ENCODE measurements around the gene SMYD3. TPM values are rescaled to one million over a fixed set of nuclear protein-coding genes. Genes with fewer than 3 reads are reported as not detected.

SMYD3 gene
- total and polyA plus RNA-seq, 2 of the 4 experiments (the other 2 are of a cell fraction): 26.5 to 37.6 TPM

DNA sequence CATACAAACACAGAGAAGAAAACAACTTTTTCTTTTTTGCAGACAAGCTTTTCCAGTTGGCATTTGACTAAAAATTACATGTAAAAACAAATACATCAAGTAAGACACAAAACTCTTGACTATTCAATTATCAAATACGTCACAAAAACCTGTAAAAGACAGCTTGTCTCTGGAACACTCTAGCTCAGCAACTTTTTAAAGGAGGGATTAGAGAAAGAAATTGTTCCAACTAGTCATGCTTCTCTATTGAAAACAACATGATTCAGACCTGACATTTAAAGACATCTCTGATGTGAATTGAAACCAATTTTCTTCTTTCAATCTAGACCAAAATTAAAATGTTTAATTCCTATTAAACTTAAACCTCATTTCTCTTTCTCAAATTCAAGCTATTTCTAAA is 30.3 kb downstream of the SMYD3 start:
- no peak overlapping the region for H3K23ac ChIP-seq (ENCODE audit: low read depth, low read length)
- BruUV-seq (replicated peaks): no TSS peak
- intact Hi-C loops (cut with micrococcal nuclease): no loop called here
- no peak overlapping the region for H2BK15ac ChIP-seq (ENCODE audit: low read depth, low read length)
- ChIA-PET POLR2A (ENCODE audit: unreplicated experiment) (no interaction called here), CTCF (interaction anchor here (0.7 kb wide), 1 partner anchor 1324 kb away, joined by 4 read pairs; no protein-coding TSS in a partner anchor)
- no peak overlapping the region for H2BK20ac ChIP-seq (ENCODE audit: low read depth, low read length)
- H3K4me2 ChIP-seq (ENCODE audit: low read depth, low read length): no peak overlapping the region
- in situ Hi-C loops (cut with MboI; ENCODE audit: low sequenced_read_pairs): no loop called here
- H3K18ac ChIP-seq (ENCODE audit: low read depth, low read length): no peak overlapping the region
- no peak overlapping the region for H4K8ac ChIP-seq (ENCODE audit: low read depth in 2 of 2, low read length in 2 of 2)
- WGBS, 2 experiments (ENCODE audit: extremely low coverage in 2 of 2, insufficient read length in 1 of 2): no CpG with 5 or more reads among the region's 1 CpG
- H2BK120ac ChIP-seq (ENCODE audit: low read depth, low read length): no peak overlapping the region
- no peaks in the 10 kb centered on the region for H3K36me3 ChIP-seq (ENCODE audit: control insufficient read depth, insufficient read depth, low read length)
- DNase-seq (no peak), ATAC-seq (ENCODE audit: low read depth) (no peak)
- dilution Hi-C loops (cut with HindIII; ENCODE audit: low sequenced_read_pairs, unreplicated experiment): no loop called here
- H4K20me1 ChIP-seq (ENCODE audit: insufficient read depth, low read length): no peaks in the 10 kb centered on the region
- H4K91ac ChIP-seq (ENCODE audit: insufficient read depth, low read depth, low read length): no peak overlapping the region
- TF ChIP-seq BHLHE40 (IDR thresholded peaks at IDR 0.05; ENCODE audit: low read depth, low read length) (no peak), FOS (IDR thresholded peaks at IDR 0.05; ENCODE audit: low read depth, low read length) (no peak), MAFK (IDR thresholded peaks at IDR 0.05; ENCODE audit: low read depth, low read length) (no peak), RAD21 (IDR thresholded peaks at IDR 0.05; ENCODE audit: low read length) (no peak), SMC3 (IDR thresholded peaks at IDR 0.05; ENCODE audit: low read depth, low read length) (no peak), MXI1 (IDR thresholded peaks at IDR 0.05; ENCODE audit: borderline replicate concordance, low read depth, low read length) (no peak), RCOR1 (IDR thresholded peaks at IDR 0.05; ENCODE audit: insufficient replicate concordance, low read length) (no peak), RFX5 (IDR thresholded peaks at IDR 0.05; ENCODE audit: low read depth, low read length) (no peak), MAZ (IDR thresholded peaks at IDR 0.05; ENCODE audit: borderline replicate concordance, low read depth, low read length) (no peak), NFE2L2 (IDR thresholded peaks at IDR 0.05; ENCODE audit: low read depth, low read length) (no peak), CEBPB (IDR thresholded peaks at IDR 0.05; ENCODE audit: low read depth, low read length) (no peak), POLR2A (IDR thresholded peaks at IDR 0.05; ENCODE audit: low read depth, low read length) (no peak), CHD1 (IDR thresholded peaks at IDR 0.05; ENCODE audit: low read depth, low read length) (no peak)
- TF ChIP-seq, protein P1, sequence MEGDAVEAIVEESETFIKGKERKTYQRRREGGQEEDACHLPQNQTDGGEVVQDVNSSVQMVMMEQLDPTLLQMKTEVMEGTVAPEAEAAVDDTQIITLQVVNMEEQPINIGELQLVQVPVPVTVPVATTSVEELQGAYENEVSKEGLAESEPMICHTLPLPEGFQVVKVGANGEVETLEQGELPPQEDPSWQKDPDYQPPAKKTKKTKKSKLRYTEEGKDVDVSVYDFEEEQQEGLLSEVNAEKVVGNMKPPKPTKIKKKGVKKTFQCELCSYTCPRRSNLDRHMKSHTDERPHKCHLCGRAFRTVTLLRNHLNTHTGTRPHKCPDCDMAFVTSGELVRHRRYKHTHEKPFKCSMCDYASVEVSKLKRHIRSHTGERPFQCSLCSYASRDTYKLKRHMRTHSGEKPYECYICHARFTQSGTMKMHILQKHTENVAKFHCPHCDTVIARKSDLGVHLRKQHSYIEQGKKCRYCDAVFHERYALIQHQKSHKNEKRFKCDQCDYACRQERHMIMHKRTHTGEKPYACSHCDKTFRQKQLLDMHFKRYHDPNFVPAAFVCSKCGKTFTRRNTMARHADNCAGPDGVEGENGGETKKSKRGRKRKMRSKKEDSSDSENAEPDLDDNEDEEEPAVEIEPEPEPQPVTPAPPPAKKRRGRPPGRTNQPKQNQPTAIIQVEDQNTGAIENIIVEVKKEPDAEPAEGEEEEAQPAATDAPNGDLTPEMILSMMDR (conservative IDR thresholded peaks at IDR 0.05; ENCODE audit: low read depth, low read length): no peak
- TF ChIP-seq, protein P2, sequence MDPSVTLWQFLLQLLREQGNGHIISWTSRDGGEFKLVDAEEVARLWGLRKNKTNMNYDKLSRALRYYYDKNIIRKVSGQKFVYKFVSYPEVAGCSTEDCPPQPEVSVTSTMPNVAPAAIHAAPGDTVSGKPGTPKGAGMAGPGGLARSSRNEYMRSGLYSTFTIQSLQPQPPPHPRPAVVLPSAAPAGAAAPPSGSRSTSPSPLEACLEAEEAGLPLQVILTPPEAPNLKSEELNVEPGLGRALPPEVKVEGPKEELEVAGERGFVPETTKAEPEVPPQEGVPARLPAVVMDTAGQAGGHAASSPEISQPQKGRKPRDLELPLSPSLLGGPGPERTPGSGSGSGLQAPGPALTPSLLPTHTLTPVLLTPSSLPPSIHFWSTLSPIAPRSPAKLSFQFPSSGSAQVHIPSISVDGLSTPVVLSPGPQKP (IDR thresholded peaks at IDR 0.05; ENCODE audit: borderline replicate concordance, low read depth, low read length): no peak
- TF ChIP-seq, protein P3, sequence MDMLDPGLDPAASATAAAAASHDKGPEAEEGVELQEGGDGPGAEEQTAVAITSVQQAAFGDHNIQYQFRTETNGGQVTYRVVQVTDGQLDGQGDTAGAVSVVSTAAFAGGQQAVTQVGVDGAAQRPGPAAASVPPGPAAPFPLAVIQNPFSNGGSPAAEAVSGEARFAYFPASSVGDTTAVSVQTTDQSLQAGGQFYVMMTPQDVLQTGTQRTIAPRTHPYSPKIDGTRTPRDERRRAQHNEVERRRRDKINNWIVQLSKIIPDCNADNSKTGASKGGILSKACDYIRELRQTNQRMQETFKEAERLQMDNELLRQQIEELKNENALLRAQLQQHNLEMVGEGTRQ (IDR thresholded peaks at IDR 0.05; ENCODE audit: low read depth, low read length): no peak
- no peak overlapping the region for H3K4ac ChIP-seq (ENCODE audit: low read depth, low read length)
- no peak overlapping the region for H3K14ac ChIP-seq (replicated peaks; ENCODE audit: low read depth, low read length)
- H3K9me3 ChIP-seq (ENCODE audit: control insufficient read depth, insufficient read depth, low read length): no peaks in the 10 kb centered on the region
- H3K27me3 ChIP-seq (ENCODE audit: control insufficient read depth, insufficient read depth, low read length): no peaks in the 10 kb centered on the region
- no peak overlapping the region for H3K56ac ChIP-seq (ENCODE audit: extremely low read depth, insufficient read depth, low read length)
- no peak overlapping the region for H2AK5ac ChIP-seq (ENCODE audit: low read depth, low read length)
- no peaks in the 10 kb centered on the region for H3K4me1 ChIP-seq (ENCODE audit: control insufficient read depth, insufficient read depth, low read length)
- no peak overlapping the region for H2BK5ac ChIP-seq (ENCODE audit: low read depth, low read length, poor library complexity, severe bottlenecking)
- no peak overlapping the region for H3K9ac ChIP-seq (ENCODE audit: low read depth, low read length)
- no peak overlapping the region for H3K27ac ChIP-seq (ENCODE audit: insufficient read depth, low read length)
- no peaks in the 10 kb centered on the region for H3K9me1 ChIP-seq (ENCODE audit: insufficient read depth, low read length)
- H2AFZ ChIP-seq (replicated peaks; ENCODE audit: low read length, poor library complexity): no peak overlapping the region
- H2AK9ac ChIP-seq (replicated peaks; ENCODE audit: low read depth, low read length, poor library complexity): no peak overlapping the region
- H4K5ac ChIP-seq (ENCODE audit: low read depth, low read length): no peak overlapping the region
- peaks cover 16 to 17% of the 10 kb centered on the region in 2 experiments; a peak in 3 of 4 replicates for H3K79me1 ChIP-seq (ENCODE audit: low read depth in 1 of 2, low read length in 2 of 2)
- H3K4me3 ChIP-seq (ENCODE audit: insufficient read depth, low read depth, low read length): no peak overlapping the region
